H1 (cell line): ENCODE data around the gene MPHOSPH9. TPM values are rescaled to one million over a fixed set of nuclear protein-coding genes. Genes with fewer than 3 reads are reported as not detected.
A peak's percentile ranks its signal among the peaks of the same experiment; 100 is the strongest.

Experiments
- CTCF ChIA-PET: fragments of 300-600 bp; sonication (Branson Sonifier 250); formaldehyde crosslinking; loops from one replicate; lab custom pipeline; 2021; ENCODE audit not compliant: partially characterized antibody; lab: Charles Lee
- POLR2A ChIA-PET: fragments of 300-600 bp; sonication (Branson Sonifier 250); formaldehyde crosslinking; loops from one replicate; lab custom pipeline; 2021; ENCODE audit warnings: inconsistent platforms; ENCODE audit not compliant: partially characterized antibody; lab: Charles Lee
- DNase-seq, 2 experiments: peaks; one replicate each; pipeline versions ENCODE4 v3.0.0 to v3.0.0-alpha.2; 2010 to 2022; ENCODE audit warnings: low spot score in 2 of 2, low read depth in 1 of 2, mixed read lengths in 1 of 2
- FAIRE-seq: peaks from 2 replicates; lab custom pipeline; 2011; peaks lifted over from hg19 to GRCh38; lab: Jason Lieb, UNC
- H2AFZ ChIP-seq: 2 replicates; pipeline ENCODE4 v1.8.1; 2012; ENCODE audit warnings: low read length, inconsistent platforms
- H2AK5ac ChIP-seq: 2 replicates; pipeline ENCODE4 v1.6.1; 2013; ENCODE audit warnings: low read depth, low read length
- H2BK120ac ChIP-seq: replicated peaks from 2 replicates; pipeline ENCODE3; 2013; ENCODE audit warnings: low read depth, low read length, inconsistent platforms
- H2BK12ac ChIP-seq: 2 replicates; pipeline ENCODE4 v1.6.1; 2013; ENCODE audit warnings: low read depth, low read length
- H2BK15ac ChIP-seq: 2 replicates; pipeline ENCODE4 v1.6.1; 2013; ENCODE audit warnings: low read length
- H2BK20ac ChIP-seq: 2 replicates; pipeline ENCODE4 v1.6.1; 2013; ENCODE audit warnings: low read length
- H2BK5ac ChIP-seq: 2 replicates; pipeline ENCODE4 v1.6.1; 2013; ENCODE audit warnings: low read depth, low read length
- H3K14ac ChIP-seq: 2 replicates; pipeline ENCODE4 v1.6.1; 2013; ENCODE audit warnings: inconsistent platforms; ENCODE audit not compliant: insufficient read length
- H3K18ac ChIP-seq: 2 replicates; pipeline ENCODE4 v1.6.1; 2013; ENCODE audit warnings: low read length; ENCODE audit errors: extremely low read depth
- H3K23ac ChIP-seq: 2 replicates; pipeline ENCODE4 v1.6.1; 2013; ENCODE audit warnings: inconsistent platforms; ENCODE audit not compliant: insufficient read length
- H3K23me2 ChIP-seq: 2 replicates; pipeline ENCODE4 v1.6.1; 2013; ENCODE audit warnings: low read depth, low read length
- H3K27ac ChIP-seq: 2 replicates; pipeline ENCODE4 v1.6.1; 2011; ENCODE audit warnings: low read depth, low read length, inconsistent platforms
- H3K27me3 ChIP-seq, 4 experiments: replicated peaks in 1 of 4; 1 replicate in 1 of 4; 2 replicates in 3 of 4; pipeline versions ENCODE4 v1.6.1 to v1.8.1; 2011 to 2013; ENCODE audit warnings: low read length in 3 of 4, mild to moderate bottlenecking in 3 of 4, inconsistent platforms in 2 of 4, mixed read lengths in 2 of 4, moderate library complexity in 1 of 4; ENCODE audit not compliant: control insufficient read depth in 3 of 4, insufficient read depth in 3 of 4; ENCODE audit errors: extremely low read depth in 1 of 4
- H3K36me3 ChIP-seq, 4 experiments: 2 replicates each; pipeline versions ENCODE4 v1.6.1 to v1.8.1; 2011 to 2013; ENCODE audit warnings: mild to moderate bottlenecking in 4 of 4, low read length in 3 of 4, moderate library complexity in 2 of 4, control low read depth in 1 of 4, inconsistent platforms in 1 of 4; ENCODE audit not compliant: insufficient read depth in 4 of 4, control insufficient read depth in 2 of 4
- H3K4ac ChIP-seq: replicated peaks from 2 replicates; pipeline ENCODE3; 2013; ENCODE audit warnings: low read length, low read depth, mixed read lengths, inconsistent platforms; ENCODE audit not compliant: insufficient read length
- H3K4me1 ChIP-seq, 4 experiments: replicated peaks in 1 of 4; 1 replicate in 1 of 4; 2 replicates in 3 of 4; pipeline versions ENCODE4 v1.6.1 to v1.8.1; 2011 to 2013; ENCODE audit warnings: low read length in 3 of 4, inconsistent platforms in 2 of 4, mixed read lengths in 1 of 4; ENCODE audit not compliant: insufficient read depth in 4 of 4, control insufficient read depth in 3 of 4
- H3K4me2 ChIP-seq, 2 experiments: 2 replicates each; pipeline versions ENCODE4 v1.6.1 to v1.8.1; 2011 to 2013; ENCODE audit warnings: low read depth in 2 of 2, low read length in 2 of 2, control low read depth in 1 of 2, inconsistent platforms in 1 of 2, mild to moderate bottlenecking in 1 of 2; ENCODE audit not compliant: insufficient read depth in 1 of 2
- H3K4me3 ChIP-seq, 4 experiments: fragments of 200-600, 300-600 bp in 1 of 4; sonication (generic), shearing (Covaris generic), sonication (Bioruptor Twin) in 1 of 4; 2 replicates each; pipeline versions ENCODE4 v1.5.1 to v1.8.1; 2011 to 2016; ENCODE audit warnings: low read length in 4 of 4, low read depth in 3 of 4, control low read depth in 2 of 4, inconsistent platforms in 2 of 4, mild to moderate bottlenecking in 2 of 4, mixed read lengths in 1 of 4, moderate library complexity in 1 of 4; ENCODE audit not compliant: insufficient read depth in 2 of 4; ENCODE audit errors: extremely low read depth in 1 of 4
- H3K56ac ChIP-seq: replicated peaks from 2 replicates; pipeline ENCODE3; 2013; ENCODE audit warnings: low read depth, mild to moderate bottlenecking, mixed read lengths, low read length, inconsistent platforms; ENCODE audit not compliant: insufficient read length
- H3K79me1 ChIP-seq: 2 replicates; pipeline ENCODE4 v1.6.1; 2013; ENCODE audit warnings: low read depth, low read length, control low read depth
- H3K79me2 ChIP-seq, 2 experiments: 2 replicates each; pipeline versions ENCODE4 v1.6.1 to v1.8.1; 2012 to 2013; ENCODE audit warnings: low read length in 2 of 2, mild to moderate bottlenecking in 2 of 2, inconsistent platforms in 1 of 2; ENCODE audit not compliant: insufficient read depth in 2 of 2, control insufficient read depth in 1 of 2
- H3K9ac ChIP-seq, 4 experiments: replicated peaks in 1 of 4; 1 replicate in 1 of 4; 2 replicates in 3 of 4; pipeline versions ENCODE4 v1.6.1 to v1.8.1; 2011 to 2013; ENCODE audit warnings: low read depth in 3 of 4, low read length in 3 of 4, control low read depth in 2 of 4, mild to moderate bottlenecking in 2 of 4, moderate library complexity in 2 of 4, inconsistent platforms in 1 of 4; ENCODE audit errors: extremely low read depth in 1 of 4
- H3K9me3 ChIP-seq, 2 experiments: 2 replicates each; pipeline versions ENCODE4 v1.6.1 to v1.8.1; 2012 to 2013; ENCODE audit warnings: mild to moderate bottlenecking in 2 of 2, moderate library complexity in 2 of 2, control low read depth in 1 of 2, inconsistent platforms in 1 of 2, low read depth in 1 of 2, low read length in 1 of 2, mixed read lengths in 1 of 2; ENCODE audit not compliant: insufficient read depth in 2 of 2
- H4K20me1 ChIP-seq, 2 experiments: replicated peaks in 1 of 2; 2 replicates each; pipeline versions ENCODE3 to v1.8.1; 2011 to 2013; ENCODE audit warnings: inconsistent platforms in 2 of 2, low read length in 2 of 2, mild to moderate bottlenecking in 1 of 2; ENCODE audit not compliant: insufficient read depth in 2 of 2, control insufficient read depth in 1 of 2
- H4K5ac ChIP-seq: 2 replicates; pipeline ENCODE4 v1.6.1; 2013; ENCODE audit warnings: low read length, low read depth, mixed read lengths, inconsistent platforms; ENCODE audit not compliant: insufficient read length
- H4K8ac ChIP-seq: 2 replicates; pipeline ENCODE4 v1.8.0; 2013; ENCODE audit warnings: mild to moderate bottlenecking, moderate library complexity, low read length, inconsistent platforms; ENCODE audit not compliant: insufficient read depth; ENCODE audit errors: extremely low read depth
- H4K91ac ChIP-seq: replicated peaks from 2 replicates; pipeline ENCODE3; 2013; ENCODE audit warnings: low read length, mixed read lengths, inconsistent platforms; ENCODE audit not compliant: insufficient read length
- CBX8 ChIP-seq: fragments of 300-800, 300-1000 bp; sonication (generic); IDR thresholded peaks from 2 replicates; pipeline ENCODE4 v1.7.1; 2016; ENCODE audit warnings: low read depth, low read length, borderline replicate concordance
- CEBPB ChIP-seq: IDR thresholded peaks from 2 replicates; pipeline ENCODE4 v1.6.1; 2012; ENCODE audit warnings: low read depth, low read length
- CHD1 ChIP-seq: IDR thresholded peaks from 2 replicates; pipeline ENCODE4 v1.6.1; 2012; ENCODE audit warnings: low read depth, low read length, improper control_type of control experiment
- CHD2 ChIP-seq: IDR thresholded peaks from 2 replicates; pipeline ENCODE4 v1.6.1; 2012; ENCODE audit warnings: low read length, improper control_type of control experiment
- EP300 ChIP-seq, 2 experiments: IDR thresholded peaks; 1 replicate in 1 of 2; 2 replicates in 1 of 2; pipeline ENCODE4 v1.6.1; 2011 to 2012; ENCODE audit warnings: low read depth in 2 of 2, low read length in 2 of 2, mild to moderate bottlenecking in 2 of 2, borderline replicate concordance in 1 of 2, inconsistent platforms in 1 of 2, moderate library complexity in 1 of 2
- HDAC2 ChIP-seq, 2 experiments: fragments of 300-600 bp in 1 of 2; sonication (generic) in 1 of 2; IDR thresholded peaks; 2 replicates each; pipeline ENCODE4 v1.6.1; 2011 to 2012; ENCODE audit warnings: low read depth in 2 of 2, low read length in 2 of 2, mild to moderate bottlenecking in 2 of 2, moderate library complexity in 2 of 2, borderline replicate concordance in 1 of 2, inconsistent platforms in 1 of 2
- KDM4A ChIP-seq: IDR thresholded peaks from one replicate; pipeline ENCODE4 v1.7.1; 2012; ENCODE audit warnings: low read depth, mild to moderate bottlenecking, moderate library complexity, low read length, inconsistent platforms; ENCODE audit not compliant: severe bottlenecking
- RBBP5 ChIP-seq: IDR thresholded peaks from 2 replicates; pipeline ENCODE4 v1.7.1; 2012; ENCODE audit warnings: low read depth, mild to moderate bottlenecking, inconsistent platforms, low read length, moderate library complexity, borderline replicate concordance
- TAF7 ChIP-seq: optimal IDR thresholded peaks from 2 replicates; pipeline ENCODE3; 2011; ENCODE audit warnings: low read depth, mild to moderate bottlenecking, inconsistent platforms, low read length, moderate library complexity, borderline replicate concordance
- YY1 ChIP-seq: IDR thresholded peaks from 2 replicates; pipeline ENCODE4 v1.6.1; 2011; ENCODE audit warnings: low read depth, mild to moderate bottlenecking, low read length
- WGBS, 2 experiments: shearing (Covaris generic) in 1 of 2; methylation state at CpG; one replicate each; pipeline versions ENCODE4 v1.1.6 to v1.1.7; 2013 to 2015; ENCODE audit warnings: low lambda C conversion rate in 2 of 2, mixed read lengths in 2 of 2, inconsistent platforms in 1 of 2, low coverage in 1 of 2, missing lambda C conversion rate in 1 of 2; ENCODE audit not compliant: insufficient replicate concordance in 2 of 2, insufficient coverage in 1 of 2, insufficient read length in 1 of 2; ENCODE audit errors: extremely low coverage in 1 of 2, missing lambda C conversion rate in 1 of 2; 5-methylcytosine and 5-hydroxymethylcytosine counted together
- polyA plus RNA-seq, 7 experiments: library from polyadenylated mRNA; depleted of rRNA in 3 of 7; stranded (reverse) in 5 of 7; unstranded in 2 of 7; fragments of >200 nt in 5 of 7; fragments of 200-250 nt in 2 of 7; gene quantifications; 1 replicate in 5 of 7; 2 replicates in 1 of 7; 4 replicates in 1 of 7; pipeline versions ENCODE4 v1.2.1 to v1.2.3, GENCODE V29; 2011 to 2013; ENCODE audit warnings: missing spikeins in 2 of 7, mixed read lengths in 2 of 7
- total RNA-seq: library from RNA; stranded (reverse); fragmentation: NEBNext Ultra II Directional; extraction: Animal tissue kit (Norgen Biotek cat#: 25700); gene quantifications from 2 replicates; pipeline ENCODE4 v1.2.1, GENCODE V29; 2021

The MPHOSPH9 gene
- total and polyA plus RNA-seq, 2 of the 8 experiments (the other 6 are each of a cell fraction or from before 2014, with no cell fraction given), result 8.8 to 48.8 TPM

GRCh38 chr12:123271001-123271668 is 38.2 kb upstream of the MPHOSPH9 start:
- no peak for FAIRE-seq
- Histone ChIP-seq H3K4me1 (peaks cover 2 to 17% (median 13%) of the 10 kb centered on the region in 4 experiments), H2BK120ac (no peak overlapping the region), H3K79me2 (peaks cover 0 to 55% of the 10 kb centered on the region in 2 experiments; a peak in 2 of 4 replicates), H2AK5ac (no peak overlapping the region), H2AFZ (no peak overlapping the region), H4K5ac (peak overlapping the region; percentile 40), H3K9me3 (no peaks in the 10 kb centered on the region), H3K79me1 (peaks cover 6% of the 10 kb centered on the region), H3K23ac (no peak overlapping the region), H3K4ac (no peak overlapping the region), H3K9ac (peak overlapping the region in 3 of 4 experiments; percentile 88 to 98 (median 92); a peak in 5 of 7 replicates), H4K8ac (peak overlapping the region; percentile 87), H3K18ac (no peak overlapping the region; the same call in 1 of the 2 replicates), H2BK5ac (no peak overlapping the region), H2BK20ac (no peak overlapping the region), H3K14ac (no peak overlapping the region), H4K20me1 (peaks cover 5 to 8% of the 10 kb centered on the region in 2 experiments), H3K56ac (peak overlapping the region; percentile 77), H3K27ac (peak overlapping the region; percentile 85; the same call in 1 of the 2 replicates), H3K23me2 (peaks cover 9% of the 10 kb centered on the region), H2BK12ac (no peak overlapping the region), H4K91ac (no peak overlapping the region), H2BK15ac (no peak overlapping the region), H3K4me2 (peak overlapping the region; percentile 93 to 96; a peak in 3 of 4 replicates), H3K36me3 (peaks cover 0 to 9% (median 5%) of the 10 kb centered on the region in 4 experiments; a peak in 6 of 8 replicates), H3K4me3 (peak overlapping the region; percentile 75 to 94 (median 88)), H3K27me3 (no peaks in the 10 kb centered on the region)
- ChIA-PET POLR2A (interaction anchor here (1.4 to 5.2 kb wide), 5 partner anchors 23 to 142 kb away, joined by 3 to 42 read pairs (median 6); partner anchors contain the start of genes MPHOSPH9, MTRFR and SBNO1), CTCF (no interaction called here)
- DNase-seq, result peak in 1 of 2 experiments; percentile 80
- WGBS, 2 experiments, result 0% methylated on average over 12 of the region's 108 CpGs; no CpG with 5 or more reads in 1 of the 2 experiments
- no peak for TF ChIP-seq HDAC2 (IDR thresholded peaks at IDR 0.05; ENCODE audit: borderline replicate concordance in 1 of 2, low read depth in 2 of 2, low read length in 2 of 2)
- peak; percentile 30 for TF ChIP-seq KDM4A
- no peak for TF ChIP-seq CEBPB
- TF ChIP-seq RBBP5, result no peak
- peak; percentile 50 for TF ChIP-seq TAF7
- TF ChIP-seq CHD1, result no peak
- 0 out of 2 replicates have a peak, but pooled peaks have one; percentile 17 for TF ChIP-seq YY1
- TF ChIP-seq CBX8, result no peak
- TF ChIP-seq EP300 (IDR thresholded peaks at IDR 0.05; ENCODE audit: borderline replicate concordance in 1 of 2, low read depth in 2 of 2, low read length in 2 of 2), result no peak
- no peak for TF ChIP-seq CHD2
